ENCODE results near the gene STN1. TPM values are rescaled to one million over a fixed set of nuclear protein-coding genes. Genes with fewer than 3 reads are reported as not detected.

STN1 gene
- polyA plus RNA-seq, 1 of the 3 experiments (the other 2 are of a cell fraction) = 22.1 TPM

DNA sequence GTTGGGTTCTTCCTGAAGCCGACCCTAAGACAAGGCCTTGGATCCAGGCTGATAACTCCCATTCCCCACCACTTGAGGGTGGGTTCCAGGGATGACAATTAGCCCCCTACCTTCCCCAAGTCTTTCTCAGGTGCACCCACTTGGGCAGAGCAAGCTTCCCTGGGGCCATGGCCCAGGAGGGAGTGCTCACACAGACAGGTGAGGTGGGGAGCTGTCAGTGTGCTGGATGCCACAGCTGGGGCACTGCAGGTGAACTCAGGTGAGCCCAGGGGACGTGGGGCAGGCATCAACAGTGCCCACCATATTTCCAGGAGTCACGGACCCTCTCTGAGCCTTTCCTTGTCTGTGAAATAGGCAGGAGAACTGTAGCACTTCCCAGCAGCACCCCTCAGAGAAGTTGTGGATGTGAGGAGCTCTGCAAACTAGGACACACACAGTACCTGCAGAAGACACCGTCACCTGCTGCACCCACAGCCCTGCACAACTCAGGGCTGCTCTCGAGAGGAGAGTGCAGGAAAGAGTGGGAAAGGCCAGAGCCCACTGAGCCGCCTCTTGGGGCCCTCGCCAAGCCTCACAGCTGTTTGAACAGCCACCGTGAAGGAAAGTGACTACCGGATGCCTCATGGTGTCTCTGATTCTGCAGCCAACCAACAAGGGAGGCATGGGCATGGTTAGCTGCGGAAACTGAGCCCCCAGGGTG lies 80.5 kb downstream of the STN1 start:
- H3K4me3 ChIP-seq (ENCODE audit: low read depth in 2 of 2, low read length in 1 of 2) = no peak overlapping the region
- H3K9me2 ChIP-seq = no peaks in the 10 kb centered on the region
- peaks cover 34% of the 10 kb centered on the region for H3K79me2 ChIP-seq (ENCODE audit: insufficient read depth)
- H2AFZ ChIP-seq (ENCODE audit: low read depth) = no peak overlapping the region
- 69% methylated on average over 6 of the region's 10 CpGs for WGBS (ENCODE audit: low lambda C conversion rate)
- no peak overlapping the region for H3K27ac ChIP-seq (ENCODE audit: low read depth in 2 of 2, low read length in 1 of 2)
- POLR2A ChIA-PET = interaction anchor here (1.6 kb wide), 1 partner anchor 15 kb away, joined by 3 read pairs; no protein-coding TSS in a partner anchor
- peaks cover 15 to 54% of the 10 kb centered on the region in 2 experiments; a peak in 2 of 4 replicates for H3K4me1 ChIP-seq (ENCODE audit: control insufficient read depth in 1 of 2, insufficient read depth in 2 of 2, low read depth in 1 of 2, low read length in 1 of 2)
- TF ChIP-seq, protein P1, sequence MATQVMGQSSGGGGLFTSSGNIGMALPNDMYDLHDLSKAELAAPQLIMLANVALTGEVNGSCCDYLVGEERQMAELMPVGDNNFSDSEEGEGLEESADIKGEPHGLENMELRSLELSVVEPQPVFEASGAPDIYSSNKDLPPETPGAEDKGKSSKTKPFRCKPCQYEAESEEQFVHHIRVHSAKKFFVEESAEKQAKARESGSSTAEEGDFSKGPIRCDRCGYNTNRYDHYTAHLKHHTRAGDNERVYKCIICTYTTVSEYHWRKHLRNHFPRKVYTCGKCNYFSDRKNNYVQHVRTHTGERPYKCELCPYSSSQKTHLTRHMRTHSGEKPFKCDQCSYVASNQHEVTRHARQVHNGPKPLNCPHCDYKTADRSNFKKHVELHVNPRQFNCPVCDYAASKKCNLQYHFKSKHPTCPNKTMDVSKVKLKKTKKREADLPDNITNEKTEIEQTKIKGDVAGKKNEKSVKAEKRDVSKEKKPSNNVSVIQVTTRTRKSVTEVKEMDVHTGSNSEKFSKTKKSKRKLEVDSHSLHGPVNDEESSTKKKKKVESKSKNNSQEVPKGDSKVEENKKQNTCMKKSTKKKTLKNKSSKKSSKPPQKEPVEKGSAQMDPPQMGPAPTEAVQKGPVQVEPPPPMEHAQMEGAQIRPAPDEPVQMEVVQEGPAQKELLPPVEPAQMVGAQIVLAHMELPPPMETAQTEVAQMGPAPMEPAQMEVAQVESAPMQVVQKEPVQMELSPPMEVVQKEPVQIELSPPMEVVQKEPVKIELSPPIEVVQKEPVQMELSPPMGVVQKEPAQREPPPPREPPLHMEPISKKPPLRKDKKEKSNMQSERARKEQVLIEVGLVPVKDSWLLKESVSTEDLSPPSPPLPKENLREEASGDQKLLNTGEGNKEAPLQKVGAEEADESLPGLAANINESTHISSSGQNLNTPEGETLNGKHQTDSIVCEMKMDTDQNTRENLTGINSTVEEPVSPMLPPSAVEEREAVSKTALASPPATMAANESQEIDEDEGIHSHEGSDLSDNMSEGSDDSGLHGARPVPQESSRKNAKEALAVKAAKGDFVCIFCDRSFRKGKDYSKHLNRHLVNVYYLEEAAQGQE (IDR thresholded peaks at IDR 0.05; ENCODE audit: low read depth, low read length) = no peak
- no peak for TF ChIP-seq CHD2 (IDR thresholded peaks at IDR 0.05; ENCODE audit: low read length, partially characterized antibody)
- no peak for TF ChIP-seq RAD21 (IDR thresholded peaks at IDR 0.05; ENCODE audit: low read length)
- TF ChIP-seq JUND (IDR thresholded peaks at IDR 0.05) = no peak
- H3F3A ChIP-seq (replicated peaks; ENCODE audit: insufficient read depth) = no peaks in the 10 kb centered on the region
- CTCF ChIA-PET = no interaction called here
- H3K9ac ChIP-seq = no peak overlapping the region
- H3K27me3 ChIP-seq (ENCODE audit: insufficient read depth) = no peaks in the 10 kb centered on the region
- H4K20me1 ChIP-seq (ENCODE audit: insufficient read depth) = 0 out of 2 replicates have a peak, but pooled peaks cover 3% of the 10 kb centered on the region
- no peak for DNase-seq
- no peaks in the 10 kb centered on the region for H3K36me3 ChIP-seq (replicated peaks in 1 of 2; ENCODE audit: control insufficient read depth in 1 of 2, insufficient read depth in 2 of 2, low read length in 1 of 2)
- H3K9me3 ChIP-seq = no peaks in the 10 kb centered on the region
- H3K4me2 ChIP-seq = no peak overlapping the region

DNA sequence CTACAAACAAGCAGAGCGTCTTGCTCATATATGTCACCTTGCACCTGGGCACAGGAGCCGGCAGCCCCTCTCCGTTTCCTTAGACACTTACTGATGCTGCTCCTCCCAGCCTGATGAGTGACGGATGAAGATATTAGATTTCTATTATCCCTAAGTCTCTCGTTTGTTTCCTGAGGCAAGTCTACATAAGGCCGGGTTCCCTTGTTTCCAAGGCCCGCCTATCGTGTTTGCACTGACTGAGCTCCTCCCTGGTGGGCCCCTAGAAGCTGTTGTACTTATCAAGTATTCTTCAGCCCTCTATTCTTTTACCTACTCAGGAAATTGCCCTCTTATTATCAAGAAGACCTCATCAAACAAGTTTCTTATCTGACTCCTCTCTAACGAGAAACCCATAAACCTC lies 81.1 kb downstream of the STN1 start:
- POLR2A ChIA-PET = no interaction called here
- Histone ChIP-seq H3K9me2 (no peaks in the 10 kb centered on the region), H3F3A (replicated peaks; ENCODE audit: insufficient read depth) (no peaks in the 10 kb centered on the region), H3K79me2 (ENCODE audit: insufficient read depth) (peaks cover 30% of the 10 kb centered on the region), H2AFZ (ENCODE audit: low read depth) (no peak overlapping the region), H3K9me3 (no peaks in the 10 kb centered on the region), H3K36me3 (replicated peaks in 1 of 2; ENCODE audit: control insufficient read depth in 1 of 2, insufficient read depth in 2 of 2, low read length in 1 of 2) (no peaks in the 10 kb centered on the region), H4K20me1 (ENCODE audit: insufficient read depth) (0 out of 2 replicates have a peak, but pooled peaks cover 3% of the 10 kb centered on the region), H3K4me2 (no peak overlapping the region), H3K9ac (no peak overlapping the region), H3K27ac (ENCODE audit: low read depth in 2 of 2, low read length in 1 of 2) (no peak overlapping the region), H3K4me1 (ENCODE audit: control insufficient read depth in 1 of 2, insufficient read depth in 2 of 2, low read depth in 1 of 2, low read length in 1 of 2) (peaks cover 15 to 54% of the 10 kb centered on the region in 2 experiments; a peak in 2 of 4 replicates), H3K27me3 (ENCODE audit: insufficient read depth) (no peaks in the 10 kb centered on the region), H3K4me3 (ENCODE audit: low read depth in 2 of 2, low read length in 1 of 2) (no peak overlapping the region)
- no peak for TF ChIP-seq NFIC (IDR thresholded peaks at IDR 0.05; ENCODE audit: borderline replicate concordance)
- TF ChIP-seq, protein P2, sequence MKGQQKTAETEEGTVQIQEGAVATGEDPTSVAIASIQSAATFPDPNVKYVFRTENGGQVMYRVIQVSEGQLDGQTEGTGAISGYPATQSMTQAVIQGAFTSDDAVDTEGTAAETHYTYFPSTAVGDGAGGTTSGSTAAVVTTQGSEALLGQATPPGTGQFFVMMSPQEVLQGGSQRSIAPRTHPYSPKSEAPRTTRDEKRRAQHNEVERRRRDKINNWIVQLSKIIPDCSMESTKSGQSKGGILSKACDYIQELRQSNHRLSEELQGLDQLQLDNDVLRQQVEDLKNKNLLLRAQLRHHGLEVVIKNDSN (IDR thresholded peaks at IDR 0.05; ENCODE audit: borderline replicate concordance, low read depth) = no peak
- no peak for TF ChIP-seq GATA2 (CRISPR knock-in tag; IDR thresholded peaks at IDR 0.05)
- TF ChIP-seq POLR2AphosphoS5 (IDR thresholded peaks at IDR 0.05; ENCODE audit: low read depth, low read length) = no peak
- no peak for TF ChIP-seq CHD2 (IDR thresholded peaks at IDR 0.05; ENCODE audit: low read length, partially characterized antibody)
- CTCF ChIA-PET = interaction anchor here (0.6 kb wide), 1 partner anchor 124 kb away, joined by 3 read pairs; no protein-coding TSS in a partner anchor
- DNase-seq = no peak
- WGBS (ENCODE audit: low lambda C conversion rate) = 94% methylated on average over 9 of the region's 9 CpGs
